Measurements from ENCODE around the gene GRAMD2B. TPM values are rescaled to one million over a fixed set of nuclear protein-coding genes. Genes with fewer than 3 reads are reported as not detected.

GRAMD2B gene
- polyA plus RNA-seq, 1 experiment, result 11.9 TPM

GRCh38 chr5:126419102-126419501 is 4.1 kb upstream of the GRAMD2B start:
- no peaks in the 10 kb centered on the region for H3K27me3 ChIP-seq (ENCODE audit: control insufficient read depth, insufficient read depth, low read length)
- ChIA-PET POLR2A (no interaction called here), CTCF (no interaction called here)
- TF ChIP-seq CTCF (IDR thresholded peaks at IDR 0.05; ENCODE audit: low read depth, low read length), result no peak
- no peak for DNase-seq (ENCODE audit: low read depth, low spot score)
- H3K27ac ChIP-seq (ENCODE audit: low read depth, low read length), result no peak overlapping the region
- H3K9me3 ChIP-seq (ENCODE audit: control insufficient read depth, insufficient read depth, low read length), result no peaks in the 10 kb centered on the region
- H3K4me3 ChIP-seq (ENCODE audit: low read depth, low read length), result no peak overlapping the region

- TF ChIP-seq CTCF (IDR thresholded peaks at IDR 0.05; ENCODE audit: low read depth, low read length), result no peak
- CTCF ChIA-PET, result no interaction called here
- Histone ChIP-seq H3K27ac (ENCODE audit: low read depth, low read length) (no peak overlapping the region), H3K9me3 (ENCODE audit: control insufficient read depth, insufficient read depth, low read length) (no peaks in the 10 kb centered on the region), H3K4me3 (ENCODE audit: low read depth, low read length) (no peak overlapping the region), H3K27me3 (ENCODE audit: control insufficient read depth, insufficient read depth, low read length) (no peaks in the 10 kb centered on the region)
- POLR2A ChIA-PET, result no interaction called here
- DNase-seq (ENCODE audit: low read depth, low spot score), result no peak
Observed at GRCh38 chr5:126428421-126428820, 5.2 kb downstream of the GRAMD2B start.

DNA sequence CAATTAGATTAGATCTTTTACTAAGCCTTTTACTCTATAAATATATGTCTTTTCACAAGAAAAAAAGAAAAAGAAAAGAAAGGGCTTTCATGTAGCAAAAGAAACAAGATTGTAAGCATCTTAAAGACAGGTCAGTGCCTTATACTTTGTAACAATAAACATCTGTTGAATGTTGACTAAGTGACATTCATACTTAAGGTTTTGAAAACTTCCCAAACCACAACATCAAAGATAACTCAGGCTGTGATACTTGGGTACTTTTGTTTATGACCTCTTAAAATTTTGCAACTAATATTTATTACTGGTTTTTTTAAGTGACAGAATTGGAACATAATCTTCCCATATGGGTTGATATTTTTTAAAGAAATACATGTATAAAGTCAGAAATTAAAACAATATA is 7.4 kb downstream of the GRAMD2B start:
- ChIA-PET CTCF (no interaction called here), POLR2A (no interaction called here)
- DNase-seq (ENCODE audit: low read depth, low spot score), result no peak
- Histone ChIP-seq H3K27ac (ENCODE audit: low read depth, low read length) (no peak overlapping the region), H3K4me3 (ENCODE audit: low read depth, low read length) (no peak overlapping the region), H3K9me3 (ENCODE audit: control insufficient read depth, insufficient read depth, low read length) (no peaks in the 10 kb centered on the region), H3K27me3 (ENCODE audit: control insufficient read depth, insufficient read depth, low read length) (no peaks in the 10 kb centered on the region)
- TF ChIP-seq CTCF (IDR thresholded peaks at IDR 0.05; ENCODE audit: low read depth, low read length), result no peak

GRCh38 chr5:126433701-126434100 is 10.5 kb downstream of the GRAMD2B start:
- Histone ChIP-seq H3K27me3 (ENCODE audit: control insufficient read depth, insufficient read depth, low read length) (no peaks in the 10 kb centered on the region), H3K4me3 (ENCODE audit: low read depth, low read length) (no peak overlapping the region), H3K27ac (ENCODE audit: low read depth, low read length) (no peak overlapping the region), H3K9me3 (ENCODE audit: control insufficient read depth, insufficient read depth, low read length) (no peaks in the 10 kb centered on the region)
- TF ChIP-seq CTCF (IDR thresholded peaks at IDR 0.05; ENCODE audit: low read depth, low read length), result no peak
- ChIA-PET CTCF (no interaction called here), POLR2A (interaction anchor here (0.7 kb wide), 1 partner anchor 80 kb away, joined by 3 read pairs; no protein-coding TSS in a partner anchor)
- DNase-seq (ENCODE audit: low read depth, low spot score), result no peak

- CTCF ChIA-PET, result no interaction called here
- DNase-seq (ENCODE audit: low read depth, low spot score), result no peak
- POLR2A ChIA-PET, result no interaction called here
- Histone ChIP-seq H3K4me3 (ENCODE audit: low read depth, low read length) (no peak overlapping the region), H3K27ac (ENCODE audit: low read depth, low read length) (no peak overlapping the region), H3K27me3 (ENCODE audit: control insufficient read depth, insufficient read depth, low read length) (no peaks in the 10 kb centered on the region), H3K9me3 (ENCODE audit: control insufficient read depth, insufficient read depth, low read length) (no peaks in the 10 kb centered on the region)
- TF ChIP-seq CTCF (IDR thresholded peaks at IDR 0.05; ENCODE audit: low read depth, low read length), result no peak
Observed at GRCh38 chr5:126435261-126435660, 12.1 kb downstream of the GRAMD2B start.
